HG02840 (cell line): ENCODE data around the gene DBNL.

Experiments
- ATAC-seq: cut with Tn5 transposase; IDR thresholded peaks from one replicate; pipeline ENCODE4 v1.9.1; 2021; ENCODE audit warnings: mild to moderate bottlenecking, moderate library complexity, moderate number of reproducible peaks; ENCODE audit not compliant: unreplicated experiment, low FRiP score

Gene DBNL

DNA sequence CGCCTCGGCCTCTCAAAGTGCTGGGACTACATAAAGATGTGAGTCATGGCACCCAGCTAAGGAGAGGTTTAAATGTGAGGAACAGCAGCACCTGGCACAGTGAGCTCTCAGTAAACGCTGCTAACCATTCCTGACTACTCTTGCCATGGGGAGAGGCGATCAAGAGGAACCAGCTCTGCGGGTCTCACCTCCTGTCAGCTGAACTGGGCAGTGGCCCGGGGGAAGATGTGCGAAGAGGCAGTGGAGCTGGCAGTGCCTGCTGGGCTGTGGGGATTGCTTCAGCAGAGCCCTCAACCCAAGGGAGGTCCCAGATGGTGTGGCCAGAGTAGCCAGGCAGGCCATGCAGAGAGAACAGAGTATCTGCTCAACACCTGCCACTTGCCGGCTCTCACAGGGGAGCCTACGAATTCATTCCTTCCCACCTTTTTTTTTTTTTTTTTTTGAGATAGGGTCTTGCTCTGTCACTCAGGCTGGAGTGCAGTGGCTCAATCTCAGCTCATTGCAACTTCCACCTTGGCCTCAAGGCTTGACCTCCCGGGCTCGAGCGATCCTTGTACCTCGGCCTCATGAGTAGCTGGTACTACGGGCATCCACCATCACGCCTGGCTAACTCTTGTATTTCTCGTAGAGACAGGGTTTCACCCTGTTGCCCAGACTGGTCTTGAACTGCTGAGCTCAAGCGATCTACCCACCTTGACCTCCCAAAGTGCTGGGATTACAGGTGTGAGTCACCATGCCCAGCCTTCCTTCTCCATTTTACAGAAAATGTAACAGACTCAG lies 31.0 kb downstream of the DBNL start:
- no peak for ATAC-seq

DNA sequence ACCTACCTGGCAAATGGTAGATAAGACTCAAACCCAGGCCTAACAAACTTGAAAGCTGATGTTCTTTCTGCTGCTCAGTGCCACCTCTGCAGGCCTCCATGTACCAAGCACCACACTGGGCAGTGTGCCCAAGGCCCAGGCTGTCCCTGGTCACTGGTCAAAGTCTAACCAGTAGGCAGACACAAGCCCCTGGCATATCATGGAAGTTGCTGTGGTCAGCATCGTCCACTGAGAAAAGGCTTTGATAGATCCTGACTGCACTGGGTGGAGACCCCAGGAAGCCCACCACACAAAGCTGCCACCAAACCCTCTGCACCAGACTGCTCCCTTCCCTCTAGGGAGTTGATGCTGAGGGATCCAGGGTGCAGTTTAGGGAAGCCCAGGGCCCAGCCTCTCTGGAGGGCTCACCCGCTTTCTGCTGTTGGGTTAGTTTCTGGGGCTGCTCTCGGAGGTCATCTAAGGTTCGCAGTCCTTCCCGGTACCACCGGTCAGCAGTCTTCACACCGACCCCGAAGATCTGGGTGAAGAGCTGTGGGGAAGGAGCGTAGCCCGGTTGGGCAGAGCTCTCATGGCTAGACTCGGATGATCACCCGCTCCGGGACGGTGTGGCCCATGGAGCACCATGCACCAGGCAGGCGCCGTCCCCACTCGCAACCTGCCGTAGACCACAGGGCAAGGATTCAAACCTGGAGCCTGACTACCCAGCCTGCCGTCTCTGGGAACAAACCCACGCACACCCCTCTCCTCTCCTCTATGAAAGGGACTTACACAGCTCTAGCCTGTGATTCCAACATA lies 31.8 kb downstream of the DBNL start:
- ATAC-seq, result no peak

DNA sequence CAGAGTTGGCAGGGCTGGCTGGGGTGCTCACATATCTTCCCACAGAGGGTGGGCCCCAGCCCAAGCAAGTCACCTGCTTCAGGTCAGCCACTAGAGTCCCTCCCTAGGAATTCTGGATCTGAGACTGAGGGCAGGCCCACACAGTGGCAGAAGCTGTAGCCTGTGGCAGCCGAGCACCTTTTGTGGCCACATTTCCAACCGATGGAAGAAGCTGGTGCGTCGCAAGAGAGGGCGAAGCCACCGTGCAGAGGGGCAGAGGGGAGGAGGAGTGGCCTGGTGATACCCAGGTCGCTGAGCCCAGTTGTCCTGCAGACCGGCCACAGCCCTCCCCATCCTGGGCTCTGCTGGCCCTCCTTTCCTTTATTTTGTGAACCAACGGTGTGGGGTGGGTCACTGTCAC lies 32.6 kb downstream of the DBNL start:
- no peak for ATAC-seq

DNA sequence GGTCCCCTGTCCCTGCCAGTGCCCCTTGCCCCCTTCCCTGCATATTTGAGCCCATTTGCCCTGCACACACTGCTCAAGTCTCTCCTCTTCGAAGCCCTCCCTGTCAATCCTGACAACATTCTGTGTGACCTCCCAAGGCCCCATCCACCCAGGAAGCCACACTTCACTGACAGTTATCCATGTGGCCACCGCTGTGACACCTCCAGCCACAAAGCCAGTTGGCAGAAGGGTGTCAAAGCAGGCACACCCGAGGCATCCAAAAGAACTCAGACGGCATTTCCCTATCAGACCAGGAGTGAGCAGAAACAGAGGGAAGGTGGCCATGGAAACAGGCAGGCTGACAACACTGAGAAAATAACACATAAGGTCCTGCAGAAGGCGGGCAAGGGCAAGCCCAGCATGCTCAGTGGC lies 33.2 kb downstream of the DBNL start:
- no peak for ATAC-seq

GRCh38 chr7:44078521-44078920 lies 34.0 kb downstream of the DBNL start:
- ATAC-seq, result no peak

GRCh38 chr7:44079331-44080021 lies 35.0 kb downstream of the DBNL start:
- ATAC-seq, result no peak

DNA sequence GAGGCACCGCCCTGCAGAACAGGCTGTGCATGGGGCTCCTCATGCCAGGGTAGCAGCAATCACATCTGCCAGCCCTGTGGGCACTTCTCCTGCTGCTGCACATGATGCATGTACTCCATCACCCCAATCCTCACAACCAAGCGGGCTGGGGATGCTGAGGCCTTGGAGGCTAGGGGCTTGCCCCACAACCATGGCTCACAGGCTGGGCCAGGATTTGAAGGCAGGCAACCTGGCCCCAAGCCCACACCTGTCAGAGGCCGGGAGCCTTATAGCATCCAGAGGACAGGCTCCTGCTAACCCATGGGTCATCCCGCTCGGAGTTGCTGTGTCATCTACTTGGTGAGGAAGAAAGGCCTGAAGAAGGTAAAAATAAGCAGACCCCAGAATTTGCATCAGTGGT lies 35.6 kb downstream of the DBNL start:
- ATAC-seq, result no peak

DNA sequence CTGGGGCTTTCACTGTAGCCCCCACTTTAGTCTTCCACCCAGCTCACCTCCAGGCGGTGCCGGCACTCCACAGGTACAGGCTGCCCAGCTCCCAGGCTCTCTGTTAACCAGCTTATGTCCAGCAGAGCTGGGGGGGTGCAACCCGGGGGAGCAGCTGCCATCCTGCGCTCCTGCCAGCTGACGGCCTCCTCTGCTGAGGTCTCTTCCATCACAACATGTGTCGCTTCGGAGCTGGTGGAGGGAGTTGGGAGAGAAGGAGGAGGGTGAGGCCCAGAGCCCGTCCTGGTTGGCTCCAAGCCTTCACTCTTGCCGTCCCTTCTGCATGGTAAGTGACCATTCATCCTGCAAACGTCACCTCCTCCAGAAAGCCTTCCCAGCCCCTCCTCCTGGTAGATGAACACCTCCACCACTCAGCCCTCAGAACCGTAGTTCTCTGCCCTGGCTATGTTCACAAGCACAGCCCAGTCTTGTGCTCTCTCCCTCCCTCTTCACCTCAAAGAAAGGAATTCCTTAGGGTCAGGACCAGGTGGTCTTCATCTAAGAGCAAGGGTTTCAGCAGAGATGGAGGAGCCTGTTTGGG lies 36.3 kb downstream of the DBNL start:
- ATAC-seq, result no peak

- ATAC-seq, result no peak
These were observed 36.8 kb downstream of the DBNL start for GRCh38 chr7:44081266-44081748.

DNA sequence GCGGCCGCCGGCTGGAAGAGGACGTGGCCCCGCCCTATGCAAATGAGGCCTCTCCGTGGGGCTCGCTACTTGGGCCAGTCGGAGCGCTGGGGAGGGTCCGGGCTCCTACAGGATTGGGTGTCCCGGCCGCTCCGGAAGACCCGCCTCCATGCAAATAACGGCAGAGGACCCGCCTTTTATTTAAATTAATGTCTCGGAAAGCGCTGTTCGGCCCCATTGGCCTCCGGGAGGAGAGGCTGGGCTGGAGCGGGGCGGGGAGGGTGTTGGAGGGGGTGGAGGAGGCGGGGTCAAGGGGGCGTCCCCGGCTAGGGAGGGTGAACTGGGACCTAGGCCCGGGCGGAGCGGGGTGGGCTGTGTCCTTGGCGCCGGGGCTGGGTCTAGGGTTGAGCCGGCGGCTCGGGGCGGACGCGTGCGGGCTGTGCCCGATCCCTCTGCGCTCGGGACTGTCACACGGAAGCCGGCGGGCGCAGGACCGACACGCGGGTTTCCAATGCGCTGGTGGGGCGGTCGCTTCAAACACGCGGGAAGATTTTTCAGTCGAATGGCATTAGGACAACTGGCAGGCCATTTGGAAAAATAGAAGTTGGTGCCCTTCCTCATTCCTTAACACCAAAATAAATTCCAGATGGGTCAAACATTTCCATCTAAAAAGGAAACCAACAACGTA lies 38.2 kb downstream of the DBNL start:
- ATAC-seq, result peak; percentile 91

DNA sequence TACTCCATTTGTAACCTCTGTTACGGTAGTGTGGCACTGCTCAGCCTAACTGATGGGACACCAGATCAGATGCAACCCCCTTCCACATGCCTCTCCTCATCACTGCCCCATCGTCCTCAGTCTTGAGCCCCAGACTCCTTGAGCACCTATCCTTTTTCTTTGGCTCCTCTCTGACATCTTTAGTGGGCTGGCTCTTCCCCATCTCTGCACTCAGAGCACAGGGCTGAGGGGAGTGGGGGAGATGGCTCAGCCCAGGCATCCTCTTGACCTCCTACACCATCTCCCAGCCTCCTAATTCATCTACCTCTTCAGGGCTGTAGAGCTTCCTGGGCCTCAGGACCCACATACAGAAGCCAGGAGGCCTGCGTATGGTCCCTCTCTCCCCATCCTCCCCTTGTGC lies 39.3 kb downstream of the DBNL start:
- ATAC-seq, result no peak

DNA sequence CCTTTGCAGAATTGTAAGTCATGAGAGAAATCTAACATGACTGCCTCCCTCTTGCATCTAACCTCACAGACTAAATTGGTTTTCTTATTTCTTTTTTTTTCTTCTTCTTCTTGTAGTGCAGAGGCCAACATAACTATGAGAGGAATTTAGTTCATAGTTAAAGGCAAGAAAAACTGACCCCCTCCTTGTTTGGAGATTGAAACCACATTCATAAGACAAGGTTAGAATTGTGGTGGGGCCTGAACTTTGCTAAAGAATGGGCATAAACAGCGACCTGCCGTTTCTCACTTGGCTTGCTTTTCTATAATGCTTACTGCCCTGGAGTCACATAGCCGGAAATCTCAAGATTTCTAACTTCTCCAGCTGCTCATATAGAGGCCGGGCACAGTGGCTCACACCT lies 40.2 kb downstream of the DBNL start:
- no peak for ATAC-seq

- ATAC-seq, result no peak
These were observed 41.0 kb downstream of the DBNL start for GRCh38 chr7:44085546-44085945.

- no peak for ATAC-seq
These were observed 42.1 kb downstream of the DBNL start for GRCh38 chr7:44086627-44087026.

DNA sequence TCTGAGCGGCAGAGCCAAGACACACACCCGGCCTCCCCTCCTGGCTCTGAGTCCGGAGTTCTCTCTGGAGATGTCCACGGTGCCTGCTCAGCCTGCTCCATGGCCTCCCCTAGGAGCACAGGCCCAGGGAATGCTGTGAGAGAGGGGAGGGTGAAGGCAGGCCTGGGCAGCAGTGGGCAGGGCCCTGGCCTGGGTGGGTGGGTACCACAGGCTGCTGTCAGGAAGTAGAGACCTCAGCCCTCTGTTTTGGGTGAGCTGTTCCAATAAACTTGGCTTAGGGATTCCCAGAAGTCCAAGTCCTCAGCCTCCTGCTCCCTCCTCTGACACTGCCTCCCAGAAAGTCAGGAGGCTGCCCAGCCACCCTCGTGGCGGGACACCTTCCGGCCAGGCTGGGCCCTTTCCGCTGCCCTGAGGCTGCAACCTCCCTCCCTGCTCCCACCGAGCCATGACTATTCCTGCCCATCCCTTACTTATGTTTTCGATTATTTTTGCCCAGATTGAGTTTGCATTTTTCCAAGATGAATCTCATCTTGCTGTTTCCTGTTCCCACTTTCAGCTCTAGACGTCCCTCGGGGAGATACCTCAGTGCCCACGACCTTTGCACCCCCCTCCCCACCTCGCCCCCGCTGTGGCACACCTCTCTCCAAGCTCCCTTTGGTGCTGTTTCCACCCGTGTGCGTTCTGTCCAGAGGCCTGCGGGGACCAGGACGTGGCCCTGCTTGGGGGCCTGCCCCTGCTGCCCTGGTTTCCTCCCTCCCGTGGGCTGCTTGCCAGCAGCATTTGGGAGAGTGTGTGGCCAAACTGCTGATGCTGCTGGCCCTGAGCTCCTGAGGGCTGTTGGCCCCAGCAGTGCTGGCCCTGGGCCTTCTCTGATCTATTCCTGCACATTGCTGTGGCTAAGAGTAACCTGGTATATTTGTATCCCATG lies 43.7 kb downstream of the DBNL start:
- no peak for ATAC-seq

DNA sequence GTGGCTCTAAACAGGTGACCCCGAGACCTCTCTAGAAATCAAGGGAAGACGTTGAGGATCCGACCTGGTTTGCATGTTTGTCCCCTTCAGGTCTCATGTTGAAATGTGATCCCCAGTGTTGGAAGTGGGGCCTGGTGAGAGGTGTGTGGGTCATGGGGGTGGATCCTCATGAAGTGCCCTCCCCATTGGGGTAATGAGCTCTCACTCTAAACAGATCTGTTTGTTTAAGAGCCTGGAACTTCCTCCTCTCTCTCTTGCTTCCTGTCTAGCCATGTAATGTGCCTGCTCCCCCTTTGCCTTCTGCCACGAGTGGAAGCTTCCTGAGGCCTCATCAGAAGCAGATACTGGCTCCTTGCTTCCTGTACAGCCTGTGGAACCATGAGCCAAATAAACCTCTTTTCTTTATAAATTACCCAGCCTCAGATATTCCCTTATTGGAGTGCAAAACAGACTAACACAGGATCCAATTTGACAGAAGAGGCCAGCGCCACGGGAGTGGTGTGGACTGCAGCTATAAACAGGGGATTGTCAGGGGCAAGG lies 48.7 kb downstream of the DBNL start:
- no peak for ATAC-seq

- no peak for ATAC-seq
These were observed 49.9 kb downstream of the DBNL start for GRCh38 chr7:44094365-44094764.

DNA sequence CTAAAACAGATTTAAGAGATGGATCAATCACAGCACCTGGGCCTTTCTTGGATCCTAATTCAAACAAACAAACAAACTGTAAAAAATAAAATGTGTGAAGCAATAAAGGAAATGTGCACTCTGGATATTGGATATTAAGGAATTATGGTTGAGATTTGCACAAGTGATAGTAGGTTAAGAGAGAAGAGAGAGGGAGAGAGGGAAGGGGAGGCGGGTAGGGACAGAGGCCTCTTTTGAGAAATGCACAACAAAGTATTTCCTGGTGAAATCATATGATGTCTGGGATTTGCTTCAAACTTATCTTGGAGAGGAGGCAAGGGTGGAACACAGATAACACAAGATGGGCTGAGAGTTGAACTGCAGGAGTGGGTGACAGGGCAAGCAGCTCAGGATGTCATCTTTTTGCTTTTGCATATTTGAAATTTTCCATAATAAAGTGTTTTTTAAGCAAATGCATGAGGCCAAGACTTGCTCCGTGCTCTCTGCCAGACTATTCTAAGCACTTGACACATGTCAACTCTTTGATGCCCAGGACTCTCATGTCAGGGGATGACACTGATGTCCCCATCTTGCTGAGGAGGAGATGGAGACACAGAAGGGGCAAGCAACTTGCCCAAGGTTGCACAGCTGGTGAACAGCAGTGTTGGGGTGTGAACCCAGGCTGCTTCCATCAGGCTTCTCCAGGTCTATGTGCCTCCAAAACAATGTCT lies 50.5 kb downstream of the DBNL start:
- ATAC-seq, result no peak
